Mesothelial cell of epicardium (in vitro differentiated cells): ENCODE measurements around the gene NGDN. TPM values are rescaled to one million over a fixed set of nuclear protein-coding genes. Genes with fewer than 3 reads are reported as not detected.
"Not testable (repeated sequence)": the region's sequence is repeated elsewhere in the genome, so short reads cannot be mapped to it uniquely, and the experiment has no call there.

ENCODE experiments used
- DNase-seq, 2 experiments: peaks; one replicate each; pipeline ENCODE4 v3.0.0; 2021; ENCODE audit warnings: low spot score in 2 of 2; ENCODE audit not compliant: unreplicated experiment in 2 of 2
- H3K27ac Mint-ChIP-seq: 2 replicates; pipeline ENCODE4 v1.8.0; 2021; ENCODE audit warnings: mixed read lengths
- H3K27me3 Mint-ChIP-seq: 2 replicates; pipeline ENCODE4 v1.8.0; 2021; ENCODE audit warnings: low read depth, mixed read lengths
- H3K36me3 Mint-ChIP-seq: 2 replicates; pipeline ENCODE4 v1.8.0; 2021; ENCODE audit warnings: mixed read lengths
- H3K4me1 Mint-ChIP-seq: 2 replicates; pipeline ENCODE4 v1.8.0; 2021; ENCODE audit warnings: mixed read lengths
- H3K4me3 Mint-ChIP-seq: 2 replicates; pipeline ENCODE4 v1.8.0; 2021; ENCODE audit warnings: mild to moderate bottlenecking, moderate library complexity, mixed read lengths
- H3K9me3 Mint-ChIP-seq: 2 replicates; pipeline ENCODE4 v1.8.0; 2021; ENCODE audit warnings: mixed read lengths
- total RNA-seq: library from RNA; stranded (reverse); gene quantifications from 3 replicates; pipeline ENCODE4 v1.2.1, GENCODE V29; 2021
- TF ChIP-seq, protein P1 (sequence below): fragments of 200-600 bp; sonication (generic); IDR thresholded peaks from one replicate; pipeline ENCODE4 v1.5.0; 2021; ENCODE audit warnings: antibody characterized with exemption; ENCODE audit not compliant: unreplicated experiment

NGDN gene, protein sequence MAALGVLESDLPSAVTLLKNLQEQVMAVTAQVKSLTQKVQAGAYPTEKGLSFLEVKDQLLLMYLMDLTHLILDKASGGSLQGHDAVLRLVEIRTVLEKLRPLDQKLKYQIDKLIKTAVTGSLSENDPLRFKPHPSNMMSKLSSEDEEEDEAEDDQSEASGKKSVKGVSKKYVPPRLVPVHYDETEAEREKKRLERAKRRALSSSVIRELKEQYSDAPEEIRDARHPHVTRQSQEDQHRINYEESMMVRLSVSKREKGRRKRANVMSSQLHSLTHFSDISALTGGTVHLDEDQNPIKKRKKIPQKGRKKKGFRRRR
- total RNA-seq: 49.9 to 51.2 TPM (median 51.2 TPM) in 3 replicates

DNA sequence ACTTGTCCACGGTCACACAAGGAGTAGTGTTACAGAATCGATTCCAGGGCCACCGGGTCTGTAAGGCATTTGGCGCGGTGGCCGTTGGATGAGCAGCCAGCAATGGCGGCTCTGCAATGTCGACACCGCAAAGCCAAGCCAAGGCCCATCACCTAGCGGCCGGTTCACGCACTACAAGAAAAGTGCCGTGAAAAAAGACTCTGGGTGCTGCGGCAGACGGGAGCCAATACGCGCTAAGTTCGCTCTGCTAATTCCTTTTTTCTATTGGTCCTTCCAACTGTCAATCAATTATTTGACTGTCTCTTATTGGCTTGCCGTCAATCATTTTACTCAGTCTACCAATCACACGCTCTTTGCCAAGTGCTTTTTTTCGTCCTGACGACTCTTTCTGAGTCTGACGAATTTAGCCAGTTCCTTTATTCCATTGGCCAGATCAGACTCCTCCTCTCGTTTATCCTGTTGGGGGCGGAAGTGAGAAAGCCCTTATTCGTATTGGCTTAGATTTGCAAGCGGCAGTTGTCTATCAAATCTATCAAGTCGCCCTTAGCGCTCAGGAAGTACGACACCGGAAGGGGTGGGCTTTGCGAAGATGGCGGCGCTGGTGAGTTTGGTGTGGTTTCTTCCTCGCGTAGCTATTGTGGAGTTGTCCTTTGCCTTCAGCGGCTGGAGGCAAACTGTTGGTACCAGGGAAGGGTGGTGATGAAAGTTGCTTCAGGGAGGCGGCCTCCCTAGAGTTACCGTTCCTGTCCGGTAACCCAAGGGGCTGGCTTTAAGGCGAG is at the start of gene NGDN:
TSS of gene NGDN (plus strand) at position 577 of the 779 bp plus-strand sequence. CDS start at position 590, 13 bp downstream.
- Mint-ChIP-seq H3K4me1 (peaks cover 7% of the 10 kb centered on the region), H3K27ac (no peak within 1 kb of the TSS), H3K36me3 (peaks cover 7% of the 10 kb centered on the region), H3K9me3 (no peaks in the 10 kb centered on the region), H3K27me3 (peaks cover 11% of the 10 kb centered on the region), H3K4me3 (peak within 1 kb of the TSS; percentile 39)
- peak; percentile 80 to 93 for DNase-seq
- TF ChIP-seq, protein P1, sequence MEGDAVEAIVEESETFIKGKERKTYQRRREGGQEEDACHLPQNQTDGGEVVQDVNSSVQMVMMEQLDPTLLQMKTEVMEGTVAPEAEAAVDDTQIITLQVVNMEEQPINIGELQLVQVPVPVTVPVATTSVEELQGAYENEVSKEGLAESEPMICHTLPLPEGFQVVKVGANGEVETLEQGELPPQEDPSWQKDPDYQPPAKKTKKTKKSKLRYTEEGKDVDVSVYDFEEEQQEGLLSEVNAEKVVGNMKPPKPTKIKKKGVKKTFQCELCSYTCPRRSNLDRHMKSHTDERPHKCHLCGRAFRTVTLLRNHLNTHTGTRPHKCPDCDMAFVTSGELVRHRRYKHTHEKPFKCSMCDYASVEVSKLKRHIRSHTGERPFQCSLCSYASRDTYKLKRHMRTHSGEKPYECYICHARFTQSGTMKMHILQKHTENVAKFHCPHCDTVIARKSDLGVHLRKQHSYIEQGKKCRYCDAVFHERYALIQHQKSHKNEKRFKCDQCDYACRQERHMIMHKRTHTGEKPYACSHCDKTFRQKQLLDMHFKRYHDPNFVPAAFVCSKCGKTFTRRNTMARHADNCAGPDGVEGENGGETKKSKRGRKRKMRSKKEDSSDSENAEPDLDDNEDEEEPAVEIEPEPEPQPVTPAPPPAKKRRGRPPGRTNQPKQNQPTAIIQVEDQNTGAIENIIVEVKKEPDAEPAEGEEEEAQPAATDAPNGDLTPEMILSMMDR: peak; percentile 94

DNA sequence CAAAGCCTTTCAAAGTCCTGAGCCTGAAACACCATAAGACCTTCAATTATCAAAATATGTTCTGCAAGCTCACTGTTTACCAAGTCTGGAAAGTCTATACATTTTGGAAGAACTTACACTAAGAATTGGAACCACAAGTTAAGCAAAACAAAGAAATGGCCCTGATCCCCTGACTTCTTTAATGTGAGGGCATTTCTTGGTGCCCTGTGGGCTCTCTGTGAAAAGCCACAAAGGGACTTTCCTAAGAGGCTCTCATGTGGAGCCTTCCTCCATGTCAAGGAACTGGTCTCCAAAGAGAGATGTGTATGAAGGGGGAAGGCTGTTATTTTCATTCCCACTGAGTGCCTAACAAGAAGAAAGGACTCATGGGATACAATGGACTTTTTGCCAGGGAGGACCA is 47.9 kb upstream of the NGDN start:
- no peak overlapping the region for H3K4me3 Mint-ChIP-seq
- peaks cover 42% of the 10 kb centered on the region for H3K27me3 Mint-ChIP-seq
- no peak for DNase-seq
- H3K4me1 Mint-ChIP-seq: no peaks in the 10 kb centered on the region
- no peak overlapping the region for H3K27ac Mint-ChIP-seq
- no peaks in the 10 kb centered on the region for H3K36me3 Mint-ChIP-seq
- TF ChIP-seq, protein P1: no peak
- H3K9me3 Mint-ChIP-seq: no peaks in the 10 kb centered on the region

DNA sequence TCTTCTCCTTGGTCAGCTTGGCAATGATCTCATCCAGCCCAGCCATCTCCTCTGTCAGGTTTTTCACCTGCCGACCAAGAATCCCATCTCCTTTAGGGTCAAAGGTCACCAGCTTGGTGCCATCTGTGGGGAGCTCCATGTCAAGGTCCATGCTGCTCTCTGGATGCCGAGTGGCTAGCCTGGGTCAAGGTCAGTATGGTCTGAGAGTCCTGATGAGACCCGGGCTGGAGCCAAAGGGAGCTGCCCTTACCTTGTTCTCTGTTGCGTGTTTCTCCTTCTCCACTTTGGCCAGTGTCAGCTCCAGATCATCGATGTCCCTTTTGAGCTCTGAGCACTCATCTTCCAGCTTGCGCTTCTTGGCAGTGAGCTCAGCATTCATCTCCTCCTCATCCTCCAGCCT is 45.8 kb upstream of the NGDN start:
- H3K36me3 Mint-ChIP-seq: no peaks in the 10 kb centered on the region
- TF ChIP-seq, protein P1: no peak
- H3K4me1 Mint-ChIP-seq: no peaks in the 10 kb centered on the region
- H3K27ac Mint-ChIP-seq: no peak overlapping the region
- no peak overlapping the region for H3K4me3 Mint-ChIP-seq
- H3K9me3 Mint-ChIP-seq: no peaks in the 10 kb centered on the region
- peaks cover 36% of the 10 kb centered on the region for H3K27me3 Mint-ChIP-seq
- no peak for DNase-seq

DNA sequence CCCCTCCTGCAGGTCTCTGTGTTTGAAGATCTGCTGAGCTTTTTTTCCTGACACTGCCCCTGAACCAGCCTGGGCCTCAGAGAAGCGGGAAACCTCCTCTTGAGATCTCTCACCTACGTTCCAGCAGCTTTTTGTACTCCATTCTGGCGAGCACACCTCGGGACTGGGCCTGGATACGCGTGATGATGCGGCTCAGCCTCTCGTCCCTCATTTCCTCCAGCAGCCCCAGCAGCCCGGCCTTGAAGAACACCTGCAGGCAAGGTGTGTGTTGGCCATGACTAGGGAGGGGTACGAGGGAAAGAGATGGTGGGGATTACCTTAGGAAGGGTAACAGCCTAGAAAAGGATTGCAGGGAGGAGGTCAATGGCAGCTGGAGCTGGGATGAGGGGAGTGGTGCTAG is 44.3 kb upstream of the NGDN start:
- Mint-ChIP-seq H3K9me3 (no peaks in the 10 kb centered on the region), H3K4me3 (no peak overlapping the region), H3K27ac (no peak overlapping the region), H3K27me3 (peaks cover 30% of the 10 kb centered on the region), H3K36me3 (no peaks in the 10 kb centered on the region), H3K4me1 (no peaks in the 10 kb centered on the region)
- TF ChIP-seq, protein P1: no peak
- DNase-seq: no peak

DNA sequence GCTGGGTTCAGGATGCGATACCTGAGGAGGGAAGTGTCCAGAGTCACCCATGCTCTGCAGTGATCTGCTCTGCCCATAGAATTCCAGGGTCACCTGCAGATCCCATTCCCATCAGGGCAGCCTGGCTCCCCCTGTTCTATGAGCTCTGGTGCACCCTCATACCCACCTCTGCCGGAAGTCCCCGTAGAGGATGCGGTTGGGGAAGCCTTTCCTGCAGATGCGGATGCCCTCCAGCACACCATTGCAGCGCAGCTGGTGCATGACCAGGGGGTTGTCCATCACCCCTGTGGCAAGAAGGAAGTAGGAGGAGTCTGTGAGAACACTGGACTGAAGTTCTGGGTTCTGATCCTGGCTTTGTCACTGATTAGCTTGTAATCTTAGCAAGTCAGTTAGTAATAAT is 43.7 kb upstream of the NGDN start:
- not testable (repeated sequence) for H3K4me1 Mint-ChIP-seq, DNase-seq, H3K9me3 Mint-ChIP-seq, H3K4me3 Mint-ChIP-seq, H3K27ac Mint-ChIP-seq, H3K36me3 Mint-ChIP-seq
- H3K27me3 Mint-ChIP-seq: peaks cover 32% of the 10 kb centered on the region
